HCT116 (cell line): ENCODE results near the gene FOS.

Source experiments
- ATF3 ChIP-seq: IDR thresholded peaks from 2 replicates; pipeline ENCODE4 v1.6.1; 2012
- CEBPB ChIP-seq: IDR thresholded peaks from 2 replicates; pipeline ENCODE4 v1.6.1; 2012; ENCODE audit warnings: low read depth
- CTCF ChIP-seq, 3 experiments: fragments of 200-600 bp in 1 of 3; sonication (generic) in 1 of 3; IDR thresholded peaks in 2 of 3; conservative IDR thresholded peaks in 1 of 3; 2 replicates each; pipeline ENCODE4 v1.5.1; 2012 to 2017; ENCODE audit warnings: low read depth in 2 of 3, low read length in 2 of 3, antibody characterized with exemption in 1 of 3, borderline replicate concordance in 1 of 3, control low read depth in 1 of 3, mild to moderate bottlenecking in 1 of 3, mixed read lengths in 1 of 3, mixed run types in 1 of 3, moderate library complexity in 1 of 3; ENCODE audit not compliant: insufficient read depth in 1 of 3
- JUND ChIP-seq: IDR thresholded peaks from 2 replicates; pipeline ENCODE4 v1.6.1; 2012
- POLR2A ChIP-seq: IDR thresholded peaks from 2 replicates; pipeline ENCODE4 v1.7.0; 2011; ENCODE audit warnings: borderline replicate concordance; ENCODE audit not compliant: insufficient read depth, insufficient read length; ENCODE audit errors: extremely low read depth
- POLR2AphosphoS5 ChIP-seq: IDR thresholded peaks from 2 replicates; pipeline ENCODE4 v1.6.1; 2011; ENCODE audit warnings: mild to moderate bottlenecking, low read depth, low read length, moderate library complexity
- SIN3A ChIP-seq: IDR thresholded peaks from 2 replicates; pipeline ENCODE4 v1.6.1; 2012; ENCODE audit warnings: low read depth
- SP1 ChIP-seq: IDR thresholded peaks from 2 replicates; pipeline ENCODE4 v1.6.1; 2012; ENCODE audit warnings: low read depth

GRCh38 chr14:75247939-75248338 lies 30.7 kb upstream of the FOS start:
- TF ChIP-seq CTCF (IDR thresholded peaks at IDR 0.05 in 2 of 3, conservative IDR thresholded peaks at IDR 0.05 in 1 of 3; ENCODE audit: borderline replicate concordance in 1 of 3, insufficient read depth in 1 of 3, low read depth in 2 of 3, low read length in 2 of 3) (no peak), SIN3A (no peak), POLR2A (no peak), ATF3 (no peak), JUND (no peak), SP1 (no peak), POLR2AphosphoS5 (no peak), CEBPB (no peak)
